Stimulated activated CD4-positive, alpha-beta T cell treated with anti-CD3 and anti-CD28 coated beads, Interleukin-2, amount 100 ng/mL, for 24 hours (primary cell): ENCODE results near the gene MNAT1.
"Not testable (repeated sequence)": the region's sequence is repeated elsewhere in the genome, so short reads cannot be mapped to it uniquely, and the experiment has no call there.

ENCODE experiments used
- DNase-seq, 2 donors: peaks; one replicate each; pipeline ENCODE4 v3.0.0-alpha.2; 2020

The MNAT1 gene

DNA sequence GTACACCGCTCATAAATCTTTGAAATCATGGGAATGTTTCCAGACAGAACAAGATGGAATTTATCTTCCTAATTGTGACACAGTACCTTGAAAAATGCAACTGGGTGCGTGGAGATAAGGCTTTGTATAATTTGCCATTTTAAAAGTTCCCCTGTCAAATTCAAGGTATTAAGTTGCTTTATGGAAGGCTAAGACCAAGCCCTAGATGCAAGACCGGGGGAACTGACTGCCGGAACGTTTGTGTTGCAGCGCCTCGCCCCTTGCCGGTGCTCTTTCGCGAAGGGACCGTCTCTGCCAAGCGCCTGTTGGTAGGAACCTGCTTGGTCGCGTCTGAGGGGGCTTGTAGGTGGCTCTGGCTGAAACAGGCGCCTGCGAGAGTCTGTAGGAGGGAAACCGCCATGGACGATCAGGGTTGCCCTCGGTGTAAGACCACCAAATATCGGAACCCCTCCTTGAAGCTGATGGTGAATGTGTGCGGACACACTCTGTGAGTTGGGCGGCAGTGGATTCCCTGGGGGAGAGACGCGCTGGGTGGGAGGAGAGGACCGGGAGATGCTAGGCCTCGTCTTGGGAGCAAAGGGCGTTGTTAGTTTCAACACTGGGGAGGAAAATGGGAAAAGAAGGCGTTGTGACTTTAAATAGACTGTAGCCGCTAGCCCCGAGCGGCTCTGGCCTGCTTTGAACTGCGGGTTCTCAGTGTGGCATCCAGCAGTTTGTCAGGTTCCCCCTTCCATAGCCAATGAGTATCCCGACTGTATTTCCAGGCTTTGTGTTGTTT, at the start of gene MNAT1:
MNAT1 (plus strand) TSS at position 297 of the 778 bp plus-strand sequence; CDS start at position 399, 102 bp downstream.
- DNase-seq, result peak; percentile 81

GRCh38 chr14:60686865-60687264, 47.7 kb upstream of the MNAT1 start:
- no peak for DNase-seq

- no peak for DNase-seq
Observed at GRCh38 chr14:60691383-60692113, 43.0 kb upstream of the MNAT1 start.

DNA sequence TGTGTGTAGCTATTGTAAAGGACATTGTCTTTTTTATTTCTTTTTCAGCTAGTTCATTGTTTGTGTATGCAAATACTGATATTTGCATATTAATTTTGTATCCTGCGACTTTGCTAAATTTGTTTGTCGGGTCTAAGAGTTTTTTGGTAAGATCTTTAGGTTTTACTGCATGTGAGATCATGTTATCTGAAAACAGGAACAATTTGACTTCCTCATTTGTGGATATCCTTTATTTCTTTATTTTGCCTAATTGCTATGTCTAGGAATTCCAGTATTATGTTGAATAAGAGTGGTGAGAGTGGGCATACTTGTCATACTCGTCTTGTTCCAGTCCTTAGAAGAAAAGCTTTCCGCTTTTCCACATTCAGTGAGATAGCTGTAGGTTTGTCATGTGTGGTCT, 39.2 kb upstream of the MNAT1 start:
- DNase-seq, result no peak

DNA sequence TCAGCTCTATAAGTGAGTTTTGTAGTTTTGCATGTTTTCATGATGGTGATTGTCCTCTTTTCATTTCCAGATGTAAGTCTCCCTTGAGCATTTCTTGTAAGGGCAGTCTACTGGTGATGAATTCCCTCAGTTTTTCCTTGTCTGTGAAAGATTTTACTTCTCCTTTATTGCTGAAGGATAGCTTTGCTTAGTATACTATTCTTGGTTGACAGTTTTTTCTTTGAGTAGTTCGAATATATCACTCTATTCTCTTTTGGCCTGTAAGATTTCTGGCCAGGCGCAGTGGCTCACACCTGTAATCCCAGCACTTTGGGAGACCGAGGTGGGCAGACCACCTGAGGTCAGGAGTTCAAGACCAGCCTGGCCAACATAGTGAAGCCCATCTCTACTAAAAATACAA, 34.0 kb upstream of the MNAT1 start:
- DNase-seq, result no peak

GRCh38 chr14:60705100-60705499, 29.5 kb upstream of the MNAT1 start:
- no peak for DNase-seq

GRCh38 chr14:60707858-60708257, 26.7 kb upstream of the MNAT1 start:
- no peak for DNase-seq

DNA sequence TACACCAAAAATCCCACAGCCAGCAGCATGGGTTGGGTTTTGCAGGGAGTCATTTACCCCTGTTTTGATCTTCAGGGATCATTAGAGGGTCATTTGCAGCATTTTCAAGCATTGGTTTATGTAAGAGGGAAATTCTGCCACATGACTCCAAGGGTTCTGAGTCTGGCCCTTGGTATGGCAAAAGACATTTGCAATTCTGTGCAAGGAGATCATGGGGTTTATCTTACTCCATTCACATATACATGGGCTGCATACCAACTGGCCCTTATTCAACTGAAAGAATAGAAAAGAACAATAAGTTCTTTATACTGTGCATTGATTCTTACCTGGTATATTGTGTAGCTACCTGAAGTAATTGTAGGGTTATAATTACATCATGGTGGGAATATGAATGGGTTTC, 24.1 kb upstream of the MNAT1 start:
- DNase-seq, result no peak

DNA sequence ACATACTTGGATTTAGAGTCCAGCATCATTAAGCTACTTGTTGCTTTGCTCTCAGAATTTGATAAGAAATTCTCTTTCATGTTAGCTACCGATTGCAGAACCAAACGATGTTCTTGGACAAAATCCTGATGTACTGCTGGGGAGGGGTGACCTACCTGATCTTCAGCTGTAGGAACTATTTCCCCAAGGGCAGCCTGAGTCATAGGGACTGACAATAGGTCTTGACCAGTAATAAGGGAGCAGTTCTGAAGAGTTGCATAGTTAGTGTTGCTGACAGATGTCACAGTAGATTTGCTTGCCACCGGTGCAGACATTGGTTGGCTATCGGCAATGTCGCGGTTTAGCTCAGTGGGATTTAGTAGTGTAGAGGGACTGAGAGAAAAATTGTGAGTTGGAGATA, 21.0 kb upstream of the MNAT1 start:
- DNase-seq, result no peak

DNA sequence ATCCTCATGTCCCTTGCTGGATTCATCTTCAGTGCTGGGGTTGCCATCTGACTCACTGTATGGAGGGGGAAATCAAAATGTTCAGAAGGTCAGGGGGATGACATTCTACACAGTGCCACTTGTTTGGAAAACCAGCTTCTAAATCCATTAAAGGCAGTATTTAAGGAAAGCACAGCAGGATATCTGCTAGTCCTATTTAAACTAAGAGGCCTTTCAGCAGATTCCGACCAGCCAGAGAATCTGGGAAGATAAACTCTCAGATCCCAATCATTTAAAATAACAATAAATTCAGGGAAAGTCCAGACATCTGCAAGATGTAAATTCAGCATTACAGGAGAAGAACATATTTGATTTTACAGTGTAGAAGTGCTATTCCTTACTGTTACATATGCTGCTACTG, 14.2 kb upstream of the MNAT1 start:
- DNase-seq, result no peak

- DNase-seq, result no peak
Observed at GRCh38 chr14:60720962-60721325, 13.6 kb upstream of the MNAT1 start.

GRCh38 chr14:60721326-60722106, 13.0 kb upstream of the MNAT1 start:
- DNase-seq, result peak; percentile 58 to 66

GRCh38 chr14:60722107-60722356, 12.5 kb upstream of the MNAT1 start:
- no peak for DNase-seq

DNA sequence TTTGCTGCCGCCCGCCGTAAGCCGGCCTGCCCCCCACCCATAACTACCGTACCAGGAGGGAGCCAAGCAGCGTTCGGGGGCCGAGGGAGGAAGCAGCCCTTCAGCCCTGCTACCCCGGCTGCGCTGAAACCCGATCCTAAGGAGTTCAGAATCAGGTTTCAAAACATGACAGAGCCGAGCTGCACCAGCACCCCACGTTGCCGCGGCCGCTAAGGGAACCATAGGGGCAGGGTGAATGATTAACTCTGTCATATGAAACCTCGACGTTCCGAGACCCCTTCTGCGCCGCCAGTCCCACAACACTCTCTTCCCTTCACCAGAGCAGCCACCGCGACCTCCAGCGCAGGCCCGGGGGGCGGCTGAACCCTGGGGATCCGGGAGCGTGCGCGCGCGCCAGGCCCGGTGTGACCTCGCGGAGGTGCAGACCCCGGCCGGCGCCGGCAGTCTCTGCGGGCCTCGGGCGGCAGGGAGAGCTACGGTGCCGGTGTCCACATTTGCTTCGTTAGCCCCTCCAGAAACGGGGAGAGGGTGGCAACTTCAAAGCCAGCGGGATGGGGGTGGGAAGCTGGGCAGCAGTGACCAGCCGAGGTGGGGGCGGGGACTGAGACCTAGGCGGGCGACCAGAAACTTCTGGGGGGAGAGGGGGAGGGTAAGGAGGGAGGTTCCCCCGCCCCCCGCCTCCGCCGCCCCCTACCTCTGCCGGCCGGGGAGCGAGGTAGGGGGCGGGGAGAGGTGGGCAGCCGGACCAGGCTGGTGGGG, 12.0 kb upstream of the MNAT1 start:
- peak; percentile 29 to 35 for DNase-seq

- DNase-seq, result peak; percentile 31 to 49
Observed at GRCh38 chr14:60723116-60723906, 11.2 kb upstream of the MNAT1 start.

DNA sequence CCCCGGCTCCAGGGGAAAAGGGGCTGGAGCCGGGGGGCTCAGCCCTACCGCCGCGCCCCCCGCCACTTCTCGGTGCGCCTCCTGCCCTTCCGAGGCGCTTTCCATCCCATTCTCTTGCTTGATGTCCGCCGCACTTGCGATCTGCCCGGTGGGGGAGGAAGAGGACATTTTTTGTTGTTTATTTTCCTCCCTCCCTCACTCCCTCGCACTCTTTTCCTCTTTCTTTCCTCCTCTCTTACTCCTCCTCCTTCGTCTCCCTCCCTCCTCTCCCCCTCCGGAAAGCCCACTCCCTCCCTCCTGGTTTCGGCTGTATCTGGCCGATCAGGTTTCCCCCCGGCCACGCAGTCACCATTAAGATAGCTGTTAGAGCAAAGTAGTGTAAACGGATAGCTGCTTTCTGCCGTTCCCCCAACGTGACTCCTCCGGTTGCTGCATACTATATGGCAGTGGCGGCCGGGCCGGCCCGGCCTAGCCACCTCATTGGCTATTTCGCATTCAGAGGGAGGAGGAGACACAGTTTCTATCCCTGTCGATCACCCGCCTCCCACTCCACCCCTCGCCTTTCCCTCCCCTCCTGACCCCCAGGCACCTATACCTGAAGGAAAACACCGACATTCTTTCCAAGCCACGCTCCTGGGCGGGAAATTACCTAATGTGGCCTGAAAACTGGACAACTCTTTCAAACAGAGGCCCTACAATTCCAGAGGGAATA, 10.5 kb upstream of the MNAT1 start, which contains the start of gene SIX4:
SIX4 (minus strand) TSS at position 445 of the 712 bp plus-strand sequence; CDS start at position 168, 277 bp downstream.
- DNase-seq, result peak; percentile 19 to 29

DNA sequence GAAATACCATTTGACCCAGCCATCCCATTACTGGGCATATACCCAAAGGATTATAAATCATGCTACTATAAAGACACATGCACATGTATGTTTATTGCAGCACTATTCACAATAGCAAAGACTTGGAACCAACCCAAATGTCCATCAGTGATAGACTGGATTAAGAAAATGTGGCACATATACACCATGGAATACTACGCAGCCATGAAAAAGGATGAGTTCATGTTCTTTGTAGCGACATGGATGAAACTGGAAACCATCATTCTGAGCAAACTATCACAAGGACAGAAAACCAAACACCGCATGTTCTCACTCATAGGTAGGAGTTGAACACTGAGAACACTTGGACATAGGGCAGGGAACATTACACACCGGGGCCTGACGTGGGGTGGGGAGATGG, 3.3 kb upstream of the MNAT1 start:
- not testable (repeated sequence) for DNase-seq

DNA sequence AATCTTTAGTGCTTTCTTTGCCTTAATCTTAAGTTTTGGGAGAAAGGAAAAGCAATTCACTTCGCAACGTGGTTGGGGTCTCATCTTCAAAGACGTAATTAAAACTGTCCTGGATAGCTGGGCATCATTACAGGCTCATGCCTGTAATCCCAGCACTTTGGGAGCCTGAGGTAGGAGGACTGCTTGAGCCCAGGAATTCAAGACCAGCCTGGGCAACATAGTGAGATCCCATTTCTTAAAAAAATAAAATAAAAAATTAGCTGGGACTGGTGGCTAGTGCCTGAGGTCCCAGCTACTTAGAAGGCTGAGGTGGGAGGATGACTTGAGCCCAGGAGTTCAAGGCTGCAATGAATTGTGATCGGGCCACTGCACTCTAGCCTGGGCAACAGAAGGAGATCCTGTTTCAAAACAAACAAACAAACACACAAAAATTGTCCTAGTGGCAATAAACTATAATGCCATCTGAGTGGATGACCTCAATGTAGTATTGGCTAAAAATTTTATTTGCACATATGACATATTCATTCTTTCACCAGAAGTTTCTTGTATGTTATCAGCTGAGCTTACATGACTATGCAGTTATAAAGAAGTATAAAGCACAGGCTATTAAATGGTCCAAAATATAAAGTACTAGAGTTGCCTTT, 1.6 kb upstream of the MNAT1 start:
- DNase-seq, result no peak

DNA sequence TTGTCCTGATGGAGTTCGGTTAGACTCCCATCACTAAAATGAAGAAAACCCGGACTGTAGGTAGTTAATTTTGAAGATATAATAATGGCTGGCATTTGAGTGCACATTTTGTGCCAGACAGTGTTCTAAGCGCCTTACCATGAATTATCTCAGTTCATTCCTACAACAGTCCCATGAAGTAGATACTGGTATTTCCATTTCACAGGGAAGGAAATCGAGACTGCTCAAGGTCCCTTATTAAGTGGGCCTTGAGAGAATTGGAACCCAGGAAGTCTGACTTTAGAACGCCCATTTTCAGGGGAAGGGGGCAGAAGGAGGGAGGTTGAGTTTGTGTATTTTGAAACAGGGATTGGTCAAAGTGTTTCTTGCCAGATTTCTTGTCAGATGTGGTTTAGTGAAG, 855 bp downstream of the MNAT1 start:
- no peak for DNase-seq

GRCh38 chr14:60736494-60736893, 1.9 kb downstream of the MNAT1 start:
- no peak for DNase-seq
